GM10266 (cell line): ENCODE data around the gene ANXA6.

ENCODE experiments used
- DNase-seq: peaks from one replicate; pipeline ENCODE4 v3.0.0; 2012; ENCODE audit errors: extremely low spot score
- CTCF ChIP-seq: IDR thresholded peaks from 2 replicates; pipeline ENCODE4 v1.5.1; 2012; ENCODE audit warnings: mild to moderate bottlenecking, low read depth; ENCODE audit not compliant: control insufficient read depth, insufficient read depth; ENCODE audit errors: missing control alignments

ANXA6 gene

GRCh38 chr5:151171529-151171928, 13.9 kb upstream of the ANXA6 start:
- TF ChIP-seq CTCF: no peak
- no peak for DNase-seq

DNA sequence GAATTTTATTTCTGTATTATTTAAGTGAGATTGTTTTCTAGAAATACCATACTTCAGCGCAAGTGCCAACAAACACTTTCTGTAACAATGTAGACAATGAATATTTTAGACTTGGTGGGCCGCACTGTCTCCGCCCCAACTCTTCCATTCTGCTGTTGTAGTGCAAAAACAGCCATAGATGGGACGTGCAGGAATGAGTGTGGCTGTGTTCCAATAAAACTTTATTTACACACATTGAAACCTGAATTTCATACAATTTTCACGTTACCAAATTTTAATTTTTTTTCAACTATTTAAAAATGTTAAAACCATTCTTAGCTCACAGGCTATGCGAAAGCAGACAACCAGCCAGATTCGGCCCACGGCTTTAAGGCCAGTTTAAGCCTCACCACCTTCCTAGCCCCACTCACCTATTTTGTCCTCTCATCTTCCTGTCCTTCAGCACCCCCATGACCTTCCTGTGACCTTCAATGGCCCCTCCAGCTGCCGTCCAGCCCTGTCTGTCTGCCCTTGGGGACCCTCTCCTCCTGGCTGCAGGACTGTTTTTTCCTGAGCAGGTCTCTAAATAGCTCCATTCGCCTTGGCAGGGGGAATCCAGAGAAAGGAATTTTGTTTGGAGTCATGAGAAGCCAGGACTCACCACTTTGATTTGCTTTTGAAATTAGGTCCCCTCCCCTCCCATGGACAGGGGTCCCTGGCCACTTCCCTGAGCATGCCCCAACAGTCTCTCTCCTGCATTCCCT, 11.2 kb upstream of the ANXA6 start:
- TF ChIP-seq CTCF: no peak
- DNase-seq: no peak

DNA sequence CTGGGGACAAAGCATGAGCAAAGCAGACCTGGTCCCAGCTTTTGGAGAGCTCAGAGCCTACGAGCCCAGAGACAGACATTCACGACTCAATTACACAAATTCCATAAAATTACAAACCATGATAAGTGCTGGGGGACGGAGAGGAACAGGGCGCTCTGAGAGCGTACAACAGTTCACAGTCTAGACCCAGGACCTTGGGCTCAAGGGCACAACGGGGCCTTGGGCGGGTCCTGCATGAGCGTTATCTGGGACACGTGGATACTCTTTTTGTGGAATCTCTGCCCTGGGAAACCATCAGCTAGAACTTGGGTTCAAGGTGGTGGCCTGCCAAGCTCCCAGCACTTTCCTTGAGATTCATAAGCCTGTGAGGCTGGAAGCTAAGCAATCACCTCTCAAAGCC, 9.4 kb upstream of the ANXA6 start:
- TF ChIP-seq CTCF: no peak
- no peak for DNase-seq

DNA sequence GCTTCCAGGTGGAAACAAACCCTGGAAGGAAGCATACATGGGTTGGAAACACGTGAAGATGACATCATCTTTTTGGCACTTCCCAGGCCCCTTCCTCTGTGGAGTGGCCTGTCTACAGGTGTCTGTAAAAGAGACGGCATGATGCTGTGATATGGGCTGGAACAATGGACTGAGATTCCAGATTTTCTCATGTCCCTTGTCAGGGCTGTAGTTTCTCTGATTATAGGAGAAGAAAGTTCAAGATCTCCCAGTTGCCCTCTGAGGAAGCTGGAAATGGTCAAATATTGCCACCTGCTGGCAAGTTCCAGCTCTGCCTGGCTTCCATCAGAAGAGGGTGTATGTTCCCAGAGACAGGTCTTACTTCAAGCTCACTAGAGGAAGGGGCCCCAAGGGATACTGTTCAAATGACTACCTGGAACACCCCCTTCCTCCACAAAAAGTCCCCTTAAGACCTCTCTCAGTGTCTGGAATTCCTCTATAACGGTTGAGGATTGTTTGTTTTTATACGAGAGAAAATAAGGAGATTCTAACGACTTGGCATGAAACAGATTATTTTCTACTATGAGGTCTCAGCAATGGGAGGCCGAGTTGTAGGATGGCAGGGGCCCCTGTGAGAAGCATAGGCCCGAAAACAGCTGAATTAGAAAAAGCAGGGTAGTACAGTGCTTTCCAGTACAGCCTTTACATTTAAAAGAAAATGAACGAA, 7.3 kb upstream of the ANXA6 start:
- TF ChIP-seq CTCF: peak; percentile 92
- peak; percentile 83 for DNase-seq

- no peak for TF ChIP-seq CTCF
- no peak for DNase-seq
Measured at GRCh38 chr5:151162776-151163175, 5.2 kb upstream of the ANXA6 start.

DNA sequence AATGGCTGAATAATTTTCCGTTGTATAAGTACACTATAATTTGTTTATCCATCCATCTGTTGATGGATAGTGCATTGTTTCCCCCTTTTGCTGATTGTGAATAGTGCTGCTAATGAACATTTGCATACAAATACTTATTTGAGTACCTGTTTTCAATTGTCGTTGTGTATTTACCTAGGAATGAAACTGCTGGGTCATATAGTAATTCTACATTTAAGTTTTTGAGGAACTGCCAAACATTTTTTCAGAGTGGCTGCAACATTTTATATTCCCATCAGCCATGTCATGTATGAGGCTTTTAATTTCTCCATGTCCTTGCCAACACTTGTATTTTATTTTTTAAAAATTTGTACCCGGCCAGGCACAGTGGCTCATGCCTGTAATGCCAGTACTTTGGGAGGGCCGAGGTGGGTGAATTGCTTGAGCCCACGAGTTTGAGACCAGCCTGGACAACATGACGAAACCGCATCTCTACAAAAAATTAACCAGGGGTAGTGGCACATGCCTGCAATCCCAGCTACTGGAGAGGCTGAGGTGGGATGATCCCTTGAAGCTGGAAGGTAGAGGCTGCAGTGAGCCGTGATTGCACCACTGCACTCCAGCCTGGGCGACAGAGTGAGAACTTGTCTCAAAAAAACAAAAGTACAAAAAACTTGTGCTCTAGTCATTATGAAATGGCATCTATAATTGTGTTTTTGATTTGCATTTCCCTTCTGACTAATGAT, 2.2 kb upstream of the ANXA6 start:
- DNase-seq: no peak
- no peak for TF ChIP-seq CTCF

GRCh38 chr5:151158287-151158661, 695 bp upstream of the ANXA6 start:
- peak; percentile 47 for DNase-seq
- no peak for TF ChIP-seq CTCF
